ENCODE data around the gene PKP3. TPM values are rescaled to one million over a fixed set of nuclear protein-coding genes. Genes with fewer than 3 reads are reported as not detected.

The PKP3 gene
- total and polyA plus RNA-seq, 3 donors from 2014 or later = 1.2 to 3.1 (median 1.6) TPM

DNA sequence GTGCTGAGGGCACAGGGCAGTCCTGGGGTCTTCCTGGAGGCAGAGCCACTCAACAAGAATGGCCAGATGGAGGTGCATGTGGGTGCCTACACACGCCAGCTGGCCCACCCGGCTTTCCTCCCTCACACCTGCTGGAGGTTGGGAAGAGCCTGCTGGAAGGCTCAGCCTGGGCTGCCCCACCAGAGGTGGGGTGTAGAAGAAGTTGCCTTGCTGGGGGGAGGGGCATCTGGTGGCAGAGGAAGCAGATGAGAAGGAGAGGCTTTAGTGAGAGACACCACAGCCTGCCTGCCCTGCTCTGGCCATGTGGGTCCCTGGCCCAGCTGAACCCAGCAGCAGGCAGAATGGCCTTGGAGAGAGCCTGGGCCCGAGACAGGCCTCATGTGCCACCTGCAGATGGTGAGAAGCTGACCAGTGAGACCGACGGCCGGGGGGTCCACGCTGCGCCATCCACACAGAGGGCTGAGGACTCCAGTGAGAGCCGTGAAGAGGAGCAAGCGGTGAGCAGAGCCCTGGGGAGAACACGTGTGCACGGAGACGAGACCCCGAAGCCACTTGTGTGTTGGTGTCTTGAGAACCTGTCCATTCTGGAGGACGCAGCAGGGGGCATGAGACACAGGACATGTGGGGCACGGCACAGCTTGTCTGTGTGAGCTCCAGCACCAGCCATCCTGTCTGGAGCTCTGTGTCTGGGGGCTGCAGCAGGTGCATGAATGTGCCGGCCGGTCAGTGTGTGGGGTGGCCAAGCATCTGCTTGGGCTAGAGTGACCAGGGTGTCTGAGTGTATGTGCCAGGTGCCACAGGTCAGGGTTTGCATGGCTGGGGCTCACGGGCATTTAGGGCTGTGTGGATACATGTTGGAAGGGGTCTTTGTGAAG lies 22.1 kb upstream of the PKP3 start:
- Histone ChIP-seq H3K27me3 (no peaks in the 10 kb centered on the region), H3K27ac (no peak overlapping the region), H3K4me3 (no peak overlapping the region), H3K36me3 (ENCODE audit: low read depth, missing control alignments) (no peaks in the 10 kb centered on the region), H3K9me3 (no peaks in the 10 kb centered on the region), H3K4me1 (peaks cover 11% of the 10 kb centered on the region)
- DNase-seq = no peak
- WGBS, 2 donors = 79 to 91% methylated on average over 18 to 19 of the region's 19 CpGs
- TF ChIP-seq, protein P1, sequence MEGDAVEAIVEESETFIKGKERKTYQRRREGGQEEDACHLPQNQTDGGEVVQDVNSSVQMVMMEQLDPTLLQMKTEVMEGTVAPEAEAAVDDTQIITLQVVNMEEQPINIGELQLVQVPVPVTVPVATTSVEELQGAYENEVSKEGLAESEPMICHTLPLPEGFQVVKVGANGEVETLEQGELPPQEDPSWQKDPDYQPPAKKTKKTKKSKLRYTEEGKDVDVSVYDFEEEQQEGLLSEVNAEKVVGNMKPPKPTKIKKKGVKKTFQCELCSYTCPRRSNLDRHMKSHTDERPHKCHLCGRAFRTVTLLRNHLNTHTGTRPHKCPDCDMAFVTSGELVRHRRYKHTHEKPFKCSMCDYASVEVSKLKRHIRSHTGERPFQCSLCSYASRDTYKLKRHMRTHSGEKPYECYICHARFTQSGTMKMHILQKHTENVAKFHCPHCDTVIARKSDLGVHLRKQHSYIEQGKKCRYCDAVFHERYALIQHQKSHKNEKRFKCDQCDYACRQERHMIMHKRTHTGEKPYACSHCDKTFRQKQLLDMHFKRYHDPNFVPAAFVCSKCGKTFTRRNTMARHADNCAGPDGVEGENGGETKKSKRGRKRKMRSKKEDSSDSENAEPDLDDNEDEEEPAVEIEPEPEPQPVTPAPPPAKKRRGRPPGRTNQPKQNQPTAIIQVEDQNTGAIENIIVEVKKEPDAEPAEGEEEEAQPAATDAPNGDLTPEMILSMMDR (IDR thresholded peaks at IDR 0.05) = no peak
- no peak for TF ChIP-seq POLR2A (IDR thresholded peaks at IDR 0.05)
- intact Hi-C loops (cut with DNase I; ENCODE audit: low total_unique reads) = no loop called here

DNA sequence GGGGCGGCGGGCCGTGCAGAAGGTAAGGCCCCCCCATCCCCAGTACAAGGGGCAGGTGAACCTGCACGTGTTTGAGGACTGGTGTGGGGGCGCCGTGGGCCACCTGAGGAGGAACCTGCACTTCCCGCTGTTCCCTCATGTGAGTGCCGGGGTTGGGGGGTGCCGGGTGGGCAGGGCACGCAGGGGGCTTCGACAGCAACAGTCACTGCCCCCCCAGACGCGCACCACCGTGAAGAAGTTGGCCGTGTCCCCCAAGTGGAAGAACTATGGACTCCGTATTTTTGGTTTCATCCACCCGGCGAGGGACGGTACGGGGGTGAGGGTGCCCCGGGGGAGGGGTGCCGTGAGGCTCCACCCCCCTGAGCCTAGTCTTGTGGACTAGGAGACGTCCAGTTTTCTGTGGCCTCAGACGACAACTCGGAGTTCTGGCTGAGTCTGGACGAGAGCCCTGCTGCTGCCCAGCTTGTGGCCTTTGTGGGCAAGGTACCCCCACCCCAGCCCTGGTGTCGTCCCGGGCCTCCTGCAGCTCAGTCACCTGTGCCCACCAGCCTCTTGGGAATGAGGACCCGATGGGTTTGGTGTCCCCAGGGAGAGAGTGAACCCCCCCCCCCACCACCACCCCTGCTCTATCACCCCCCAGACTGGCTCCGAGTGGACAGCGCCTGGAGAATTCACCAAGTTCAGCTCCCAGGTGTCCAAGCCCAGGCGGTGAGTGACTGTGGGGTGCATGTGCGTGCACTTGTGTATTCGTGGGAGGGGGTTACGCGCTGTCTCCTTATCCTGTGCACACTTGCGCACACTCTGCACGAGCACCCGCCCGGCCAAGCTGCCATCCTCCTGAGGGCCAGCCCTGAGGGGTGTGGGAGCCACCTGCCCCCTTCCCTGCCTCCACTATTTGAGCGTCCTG lies 20.9 kb upstream of the PKP3 start:
- no peak for DNase-seq
- no peaks in the 10 kb centered on the region for H3K27me3 ChIP-seq
- intact Hi-C loops (cut with DNase I; ENCODE audit: low total_unique reads) = no loop called here
- no peaks in the 10 kb centered on the region for H3K9me3 ChIP-seq
- peaks cover 8% of the 10 kb centered on the region for H3K4me1 ChIP-seq
- no peak overlapping the region for H3K4me3 ChIP-seq
- TF ChIP-seq, protein P1 (IDR thresholded peaks at IDR 0.05) = no peak
- no peak for TF ChIP-seq POLR2A (IDR thresholded peaks at IDR 0.05)
- H3K27ac ChIP-seq = no peak overlapping the region
- 86 to 91% methylated on average over 10 to 41 of the region's 41 CpGs for WGBS, 2 donors
- no peaks in the 10 kb centered on the region for H3K36me3 ChIP-seq (ENCODE audit: low read depth, missing control alignments)

DNA sequence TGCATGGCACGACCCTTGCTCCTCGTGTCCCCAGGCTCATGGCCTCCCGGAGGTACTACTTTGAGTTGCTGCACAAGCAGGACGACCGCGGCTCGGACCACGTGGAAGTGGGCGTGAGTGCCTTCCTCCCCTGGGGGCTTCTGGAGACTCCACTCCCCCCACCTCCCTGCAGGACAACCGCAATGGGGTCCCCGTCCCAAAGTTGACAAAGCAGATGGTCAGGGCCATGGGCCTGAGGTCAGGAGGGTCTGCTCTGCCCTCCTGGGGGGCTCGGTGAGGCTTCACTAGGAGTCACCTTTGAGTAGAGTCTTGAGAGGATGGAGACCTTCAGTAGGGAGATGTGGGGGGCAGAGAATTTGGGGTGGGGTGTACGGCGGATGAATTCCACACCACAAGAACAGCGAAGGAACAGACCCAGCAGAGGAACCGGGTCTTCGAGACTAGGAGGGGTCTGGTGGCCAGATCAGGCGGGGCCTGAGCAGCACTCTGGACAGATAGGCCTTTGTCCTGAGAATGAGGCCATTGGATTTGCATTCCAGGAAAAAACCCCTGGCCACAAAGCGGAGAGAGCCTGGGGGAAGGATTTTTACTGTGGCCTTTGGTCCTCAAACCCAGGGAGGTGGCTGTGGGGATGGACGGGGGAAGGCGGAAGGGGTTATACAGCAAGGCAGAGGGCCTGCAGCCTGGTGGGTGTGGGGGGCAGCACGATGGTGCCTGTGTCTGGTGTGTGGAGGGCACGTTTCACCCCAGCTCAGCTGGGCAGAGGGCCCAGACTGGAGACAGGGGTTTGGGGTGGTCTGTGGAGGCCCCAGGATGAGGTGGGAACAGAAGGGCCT lies 20.1 kb upstream of the PKP3 start:
- intact Hi-C loops (cut with DNase I; ENCODE audit: low total_unique reads) = no loop called here

More for the DNA sequence above, 20.1 kb upstream of the PKP3 start:
- no peaks in the 10 kb centered on the region for H3K9me3 ChIP-seq
- no peak for DNase-seq
- TF ChIP-seq, protein P1 (IDR thresholded peaks at IDR 0.05) = no peak
- no peak for TF ChIP-seq POLR2A (IDR thresholded peaks at IDR 0.05)
- H3K4me1 ChIP-seq = no peaks in the 10 kb centered on the region
- H3K27ac ChIP-seq = no peak overlapping the region
- no peaks in the 10 kb centered on the region for H3K36me3 ChIP-seq (ENCODE audit: low read depth, missing control alignments)
- H3K4me3 ChIP-seq = no peak overlapping the region
- no peaks in the 10 kb centered on the region for H3K27me3 ChIP-seq
- WGBS, 2 donors = 92 to 95% methylated on average over 12 to 23 of the region's 23 CpGs

All from testis (tissue), 3 donors.